ENCODE results near the gene OR10G7. TPM values are rescaled to one million over a fixed set of nuclear protein-coding genes. Genes with fewer than 3 reads are reported as not detected.

OR10G7 gene
- total and polyA plus RNA-seq, 10 of the 15 experiments (the other 5 are each of a cell fraction or from before 2014, with no cell fraction given) = not detected

- no peak for TF ChIP-seq MEF2B (IDR thresholded peaks at IDR 0.05; ENCODE audit: partially characterized antibody, poor library complexity, severe bottlenecking)
These were observed 27.5 kb upstream of the OR10G7 start (continued) for GRCh38 chr11:124068601-124069110.

- no peak overlapping the region for H3K4me2 ChIP-seq (ENCODE audit: control insufficient read depth, insufficient read depth)
- H3K9me3 ChIP-seq (replicated peaks; ENCODE audit: control insufficient read depth, insufficient read depth, low read length) = no peaks in the 10 kb centered on the region
- ChIA-PET SMC1A (ENCODE audit: uncharacterized antibody, unreplicated experiment) (no interaction called here), POLR2A (no interaction called here), RAD21 (ENCODE audit: unreplicated experiment) (no interaction called here), CTCF (no interaction called here)
- intact Hi-C loops (cut with micrococcal nuclease; ENCODE audit: unreplicated experiment) (no loop called here), in situ Hi-C loops (cut with MboI) (no loop called here)
- DNase-seq (ENCODE audit: low read depth, low spot score) = no peak
- no peaks in the 10 kb centered on the region for H3K36me3 ChIP-seq (ENCODE audit: control insufficient read depth in 2 of 2, insufficient read depth in 2 of 2, low read length in 1 of 2)
- no peak for FAIRE-seq
- H3K79me2 ChIP-seq (ENCODE audit: control insufficient read depth, insufficient read depth, low read length) = no peaks in the 10 kb centered on the region
- BruUV-seq (replicated peaks) = no TSS peak
- H2AFZ ChIP-seq (ENCODE audit: control insufficient read depth, low read depth, low read length) = no peak overlapping the region
- H3K4me3 ChIP-seq = no peak overlapping the region
- H3K27ac ChIP-seq (ENCODE audit: control insufficient read depth, insufficient read depth) = no peak overlapping the region
- no peak for ATAC-seq
- H4K20me1 ChIP-seq (ENCODE audit: control insufficient read depth, insufficient read depth) = no peaks in the 10 kb centered on the region
- H3K9ac ChIP-seq (ENCODE audit: control insufficient read depth, insufficient read depth, low read length) = no peak overlapping the region
- TF ChIP-seq CHD2 (IDR thresholded peaks at IDR 0.05; ENCODE audit: borderline replicate concordance, low read depth, low read length) (no peak), HSF1 (IDR thresholded peaks at IDR 0.05; ENCODE audit: low read depth, low read length) (no peak), TAF1 (IDR thresholded peaks at IDR 0.05; ENCODE audit: borderline replicate concordance, low read depth, low read length) (no peak), PAX8 (IDR thresholded peaks at IDR 0.05) (no peak), PRDM15 (CRISPR knock-in tag; IDR thresholded peaks at IDR 0.05) (no peak), IRF5 (IDR thresholded peaks at IDR 0.05; ENCODE audit: borderline replicate concordance) (no peak), SMARCA5 (IDR thresholded peaks at IDR 0.05) (no peak), NFYA (IDR thresholded peaks at IDR 0.05; ENCODE audit: borderline replicate concordance, low read depth, low read length) (no peak), MAX (IDR thresholded peaks at IDR 0.05; ENCODE audit: low read depth, low read length) (no peak), ZSCAN29 (IDR thresholded peaks at IDR 0.05) (no peak), ATF7 (IDR thresholded peaks at IDR 0.05; ENCODE audit: low read depth) (no peak)
- no peaks in the 10 kb centered on the region for H3K4me1 ChIP-seq (ENCODE audit: control insufficient read depth, insufficient read depth, low read length)
- WGBS (ENCODE audit: insufficient coverage, insufficient replicate concordance, low lambda C conversion rate, missing lambda C conversion rate) = 15% methylated on average over 3 of the region's 3 CpGs
- H3K27me3 ChIP-seq (replicated peaks in 1 of 2; ENCODE audit: control insufficient read depth in 2 of 2, insufficient read depth in 2 of 2, low read length in 1 of 2) = no peaks in the 10 kb centered on the region
These were observed 11.8 kb upstream of the OR10G7 start for GRCh38 chr11:124052966-124053365.
